GM12874 (cell line): ENCODE measurements around the gene MELTF.

Source experiments
- CTCF ChIP-seq: IDR thresholded peaks from 2 replicates; pipeline ENCODE4 v1.5.1; 2011; ENCODE audit warnings: low read depth, mild to moderate bottlenecking, control low read depth, low read length, moderate library complexity; ENCODE audit not compliant: insufficient read depth

Gene MELTF

GRCh38 chr3:197029511-197030167 lies at the start of gene MELTF:
TSS of gene MELTF (minus strand) at chr3:197029817. CDS start at chr3:197029702, 115 bp downstream.
- TF ChIP-seq CTCF: peak; percentile 94

GRCh38 chr3:197076415-197076814 lies 46.8 kb upstream of the MELTF start:
- no peak for TF ChIP-seq CTCF

GRCh38 chr3:197068077-197068476 lies 38.5 kb upstream of the MELTF start:
- no peak for TF ChIP-seq CTCF

GRCh38 chr3:197064771-197065170 lies 35.2 kb upstream of the MELTF start:
- TF ChIP-seq CTCF: no peak

- TF ChIP-seq CTCF: no peak
Measured at GRCh38 chr3:197062446-197062845, 32.8 kb upstream of the MELTF start.

- no peak for TF ChIP-seq CTCF
Measured at GRCh38 chr3:197050511-197050910, 20.9 kb upstream of the MELTF start.

GRCh38 chr3:197042539-197042938 lies 12.9 kb upstream of the MELTF start:
- no peak for TF ChIP-seq CTCF
